Coronary artery (tissue), 2 donors: Measurements from ENCODE around the gene PABPC1L.

Experiments used
- DNase-seq: peaks from one replicate; pipeline ENCODE4 v3.0.0-alpha.2; 2017; ENCODE audit warnings: low spot score
- H3K27ac ChIP-seq, 2 donors: fragments of 200-600 bp; sonication (generic); one replicate each; pipeline ENCODE4 v1.5.1; 2016 to 2019
- H3K4me3 ChIP-seq: fragments of 200-600 bp; sonication (generic); 2 replicates; pipeline ENCODE4 v1.5.1; 2016; ENCODE audit warnings: mild to moderate bottlenecking, moderate library complexity
- CTCF ChIP-seq: fragments of 200-600 bp; sonication (generic); IDR thresholded peaks from one replicate; pipeline ENCODE4 v1.5.1; 2019; ENCODE audit warnings: antibody characterized with exemption

Gene PABPC1L

GRCh38 chr20:44952731-44953130 lies 42.9 kb downstream of the PABPC1L start:
- no peak overlapping the region for H3K4me3 ChIP-seq
- no peak for TF ChIP-seq CTCF
- DNase-seq: no peak
- H3K27ac ChIP-seq: no peak overlapping the region

- no peak for DNase-seq
- no peak for TF ChIP-seq CTCF
- Histone ChIP-seq H3K27ac (no peak overlapping the region), H3K4me3 (no peak overlapping the region)
Measured at GRCh38 chr20:44954211-44954610, 44.4 kb downstream of the PABPC1L start.

GRCh38 chr20:44955270-44955669 lies 45.4 kb downstream of the PABPC1L start:
- Histone ChIP-seq H3K27ac (no peak overlapping the region), H3K4me3 (no peak overlapping the region)
- no peak for TF ChIP-seq CTCF
- DNase-seq: no peak

GRCh38 chr20:44956410-44956809 lies 46.5 kb downstream of the PABPC1L start:
- Histone ChIP-seq H3K4me3 (no peak overlapping the region), H3K27ac (no peak overlapping the region)
- no peak for TF ChIP-seq CTCF
- no peak for DNase-seq

- H3K27ac ChIP-seq: no peak overlapping the region
- no peak for DNase-seq
- no peak overlapping the region for H3K4me3 ChIP-seq
- TF ChIP-seq CTCF: no peak
Measured at GRCh38 chr20:44958276-44958675, 48.4 kb downstream of the PABPC1L start.

- Histone ChIP-seq H3K4me3 (peak overlapping the region; percentile 95), H3K27ac (peak overlapping the region in 1 of 2 donors; percentile 91)
- no peak for TF ChIP-seq CTCF
- no peak for DNase-seq
Measured at GRCh38 chr20:44959082-44959637, 49.3 kb downstream of the PABPC1L start.

GRCh38 chr20:44959638-44960102 lies 49.8 kb downstream of the PABPC1L start:
- DNase-seq: no peak
- peak overlapping the region; percentile 58 to 91 for H3K27ac ChIP-seq
- TF ChIP-seq CTCF: no peak
- H3K4me3 ChIP-seq: peak overlapping the region; percentile 95
